SK-N-SH treated with all-trans-retinoic acid at 6 μM for 48 hours (cell line): ENCODE data around the gene CTAGE4.
"Not testable (repeated sequence)": the region's sequence is repeated elsewhere in the genome, so short reads cannot be mapped to it uniquely, and the experiment has no call there.

Source experiments
- RARB ChIP-seq: fragments of 250-450 bp; sonication (Bioruptor Pico); IDR thresholded peaks from 2 replicates; pipeline ENCODE4 v1.8.0; 2021; ENCODE audit warnings: mild to moderate bottlenecking, moderate library complexity
- TF ChIP-seq, protein P1 (sequence below): fragments of 250-450 bp; sonication (Bioruptor Pico); IDR thresholded peaks from 2 replicates; pipeline ENCODE4 v1.8.0; 2020; ENCODE audit warnings: mild to moderate bottlenecking, moderate library complexity, borderline replicate concordance

DNA sequence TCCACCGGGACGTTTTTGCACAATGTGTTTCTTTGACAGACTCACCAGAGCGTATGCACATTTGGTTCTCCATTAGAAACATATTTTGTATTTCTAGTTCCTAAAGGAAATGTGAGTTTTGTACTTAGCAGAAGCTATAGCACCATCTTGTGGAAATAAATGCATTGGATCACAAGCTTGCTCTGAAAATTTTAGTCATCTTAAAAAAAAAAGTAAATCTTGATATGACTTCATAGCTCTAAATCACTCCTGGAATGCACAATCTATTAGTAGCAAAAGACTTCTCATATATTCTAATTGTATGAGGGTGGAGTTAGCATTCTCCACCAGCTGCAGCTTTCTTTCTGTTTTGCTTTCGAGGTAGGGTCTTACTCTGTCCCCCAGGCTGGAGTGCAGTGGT, 35.9 kb downstream of the CTAGE4 start:
- not testable (repeated sequence) for TF ChIP-seq RARB (CRISPR knock-in tag)
- TF ChIP-seq, protein P1, sequence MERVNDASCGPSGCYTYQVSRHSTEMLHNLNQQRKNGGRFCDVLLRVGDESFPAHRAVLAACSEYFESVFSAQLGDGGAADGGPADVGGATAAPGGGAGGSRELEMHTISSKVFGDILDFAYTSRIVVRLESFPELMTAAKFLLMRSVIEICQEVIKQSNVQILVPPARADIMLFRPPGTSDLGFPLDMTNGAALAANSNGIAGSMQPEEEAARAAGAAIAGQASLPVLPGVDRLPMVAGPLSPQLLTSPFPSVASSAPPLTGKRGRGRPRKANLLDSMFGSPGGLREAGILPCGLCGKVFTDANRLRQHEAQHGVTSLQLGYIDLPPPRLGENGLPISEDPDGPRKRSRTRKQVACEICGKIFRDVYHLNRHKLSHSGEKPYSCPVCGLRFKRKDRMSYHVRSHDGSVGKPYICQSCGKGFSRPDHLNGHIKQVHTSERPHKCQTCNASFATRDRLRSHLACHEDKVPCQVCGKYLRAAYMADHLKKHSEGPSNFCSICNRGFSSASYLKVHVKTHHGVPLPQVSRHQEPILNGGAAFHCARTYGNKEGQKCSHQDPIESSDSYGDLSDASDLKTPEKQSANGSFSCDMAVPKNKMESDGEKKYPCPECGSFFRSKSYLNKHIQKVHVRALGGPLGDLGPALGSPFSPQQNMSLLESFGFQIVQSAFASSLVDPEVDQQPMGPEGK (CRISPR knock-in tag): not testable (repeated sequence)
